Sigmoid colon (tissue), 4 donors: ENCODE data around the gene ITPR2.

Experiments
- CTCF ChIP-seq, 4 experiments: fragments of 450-650 bp in 3 of 4; fragments of 200-600 bp in 1 of 4; IDR thresholded peaks; one replicate each; pipeline ENCODE4 v1.5.1; 2016 to 2019; ENCODE audit warnings: antibody characterized with exemption in 4 of 4, mild to moderate bottlenecking in 3 of 4, moderate library complexity in 2 of 4
- POLR2A ChIP-seq, 2 donors: fragments of 450-650 bp; IDR thresholded peaks; one replicate each; pipeline ENCODE4 v1.6.1; 2016; ENCODE audit warnings: antibody characterized with exemption in 2 of 2, mild to moderate bottlenecking in 2 of 2, moderate library complexity in 2 of 2
- POLR2AphosphoS5 ChIP-seq, 4 donors: sonication (generic); formaldehyde crosslinking; IDR thresholded peaks; one replicate each; pipeline ENCODE4 v1.6.1; 2017; ENCODE audit warnings: antibody characterized with exemption in 4 of 4

- TF ChIP-seq CTCF (IDR thresholded peaks at IDR 0.05) (no peak), POLR2A (IDR thresholded peaks at IDR 0.05) (no peak), POLR2AphosphoS5 (IDR thresholded peaks at IDR 0.05) (no peak)
Measured at GRCh38 chr12:26762186-26762585, 70.8 kb downstream of the ITPR2 start.
